Measurements from ENCODE around the gene GK. TPM values are rescaled to one million over a fixed set of nuclear protein-coding genes. Genes with fewer than 3 reads are reported as not detected.

Gene GK
- total and polyA plus RNA-seq, 2 of the 8 experiments (the other 6 are each of a cell fraction or from before 2014, with no cell fraction given) = 2.9 to 11.2 TPM

- Histone ChIP-seq H4K8ac (ENCODE audit: extremely low read depth, insufficient read depth, low read length) (no peak overlapping the region), H3K9ac (replicated peaks in 1 of 4; ENCODE audit: extremely low read depth in 1 of 4, low read depth in 3 of 4, low read length in 3 of 4) (no peak overlapping the region), H3K18ac (ENCODE audit: extremely low read depth, low read length) (no peak overlapping the region), H2AK5ac (ENCODE audit: low read depth, low read length) (no peak overlapping the region), H3K14ac (ENCODE audit: insufficient read length) (no peak overlapping the region), H3K36me3 (ENCODE audit: control insufficient read depth in 2 of 4, insufficient read depth in 4 of 4, low read length in 3 of 4) (0 out of 8 replicates have a peak, but pooled peaks cover 0 to 2% (median 0%) of the 10 kb centered on the region in 4 experiments), H3K79me1 (ENCODE audit: low read depth, low read length) (no peaks in the 10 kb centered on the region), H4K5ac (ENCODE audit: insufficient read length, low read depth, low read length) (peak overlapping the region; percentile 57), H4K20me1 (replicated peaks in 1 of 2; ENCODE audit: control insufficient read depth in 1 of 2, insufficient read depth in 2 of 2, low read length in 2 of 2) (no peaks in the 10 kb centered on the region), H4K91ac (replicated peaks; ENCODE audit: insufficient read length, low read length) (no peak overlapping the region), H3K23me2 (ENCODE audit: low read depth, low read length) (no peaks in the 10 kb centered on the region), H3K4me1 (replicated peaks in 1 of 4; ENCODE audit: control insufficient read depth in 3 of 4, insufficient read depth in 4 of 4, low read length in 3 of 4) (peaks cover 0 to 7% (median 2%) of the 10 kb centered on the region in 4 experiments; a peak in 4 of 7 replicates), H3K56ac (replicated peaks; ENCODE audit: insufficient read length, low read depth, low read length) (no peak overlapping the region), H3K27me3 (replicated peaks in 1 of 4; ENCODE audit: control insufficient read depth in 3 of 4, extremely low read depth in 1 of 4, insufficient read depth in 3 of 4, low read length in 3 of 4) (no peaks in the 10 kb centered on the region), H3K4ac (replicated peaks; ENCODE audit: insufficient read length, low read depth, low read length) (no peak overlapping the region), H2BK15ac (ENCODE audit: low read length) (no peak overlapping the region), H3K4me3 (ENCODE audit: extremely low read depth in 1 of 4, insufficient read depth in 2 of 4, low read depth in 3 of 4, low read length in 4 of 4) (peak overlapping the region in 1 of 4 experiments; percentile 30; a peak in 1 of 8 replicates), H2BK20ac (ENCODE audit: low read length) (no peak overlapping the region), H2BK5ac (ENCODE audit: low read depth, low read length) (no peak overlapping the region), H2AFZ (ENCODE audit: low read length) (no peak overlapping the region), H3K9me3 (ENCODE audit: insufficient read depth in 2 of 2, low read depth in 1 of 2, low read length in 1 of 2) (no peaks in the 10 kb centered on the region), H3K23ac (ENCODE audit: insufficient read length) (no peak overlapping the region), H2BK12ac (ENCODE audit: low read depth, low read length) (no peak overlapping the region), H3K27ac (ENCODE audit: low read depth, low read length) (no peak overlapping the region; the same call in 1 of the 2 replicates), H2BK120ac (replicated peaks; ENCODE audit: low read depth, low read length) (no peak overlapping the region), H3K79me2 (ENCODE audit: control insufficient read depth in 1 of 2, insufficient read depth in 2 of 2, low read length in 2 of 2) (no peaks in the 10 kb centered on the region), H3K4me2 (ENCODE audit: insufficient read depth in 1 of 2, low read depth in 2 of 2, low read length in 2 of 2) (peak overlapping the region in 1 of 2 experiments; percentile 21; a peak in 1 of 4 replicates)
- FAIRE-seq (no peak), DNase-seq (ENCODE audit: low read depth in 1 of 2, low spot score in 2 of 2) (no peak)
- CTCF ChIA-PET (ENCODE audit: partially characterized antibody) = no interaction called here
- POLR2A ChIA-PET (ENCODE audit: partially characterized antibody) = interaction anchor here (0.6 kb wide), 1 partner anchor 36 kb away, joined by 3 read pairs; no protein-coding TSS in a partner anchor
- WGBS, 2 experiments (ENCODE audit: extremely low coverage in 1 of 2, insufficient coverage in 1 of 2, insufficient read length in 1 of 2, insufficient replicate concordance in 2 of 2, low coverage in 1 of 2, low lambda C conversion rate in 2 of 2, missing lambda C conversion rate in 1 of 2) = 16% methylated on average over 3 of the region's 3 CpGs; no CpG with 5 or more reads in 1 of the 2 experiments
- peak; percentile 41 for TF ChIP-seq NANOG (IDR thresholded peaks at IDR 0.05; ENCODE audit: insufficient read depth, low read depth, low read length, poor library complexity, severe bottlenecking)
- no peak for TF ChIP-seq GTF2F1 (IDR thresholded peaks at IDR 0.05; ENCODE audit: borderline replicate concordance, low read depth, low read length)
Measured at GRCh38 chrX:30690330-30690729, 37.1 kb downstream of the GK start.

Measured in H1 (cell line).